GM18505 (cell line): ENCODE results near the gene FGF14.
A peak's percentile ranks its signal among the peaks of the same experiment; 100 is the strongest.
"Not testable (repeated sequence)": the region's sequence is repeated elsewhere in the genome, so short reads cannot be mapped to it uniquely, and the experiment has no call there.

Source experiments
- ATAC-seq: cut with Tn5 transposase; IDR thresholded peaks from one replicate; pipeline ENCODE4 v1.9.1; 2021; ENCODE audit not compliant: unreplicated experiment
- POLR2A ChIP-seq: IDR thresholded peaks from 4 replicates; pipeline ENCODE4 v1.6.1; 2011; ENCODE audit warnings: borderline replicate concordance; ENCODE audit not compliant: insufficient read depth, insufficient read length; ENCODE audit errors: extremely low read depth

Gene FGF14

DNA sequence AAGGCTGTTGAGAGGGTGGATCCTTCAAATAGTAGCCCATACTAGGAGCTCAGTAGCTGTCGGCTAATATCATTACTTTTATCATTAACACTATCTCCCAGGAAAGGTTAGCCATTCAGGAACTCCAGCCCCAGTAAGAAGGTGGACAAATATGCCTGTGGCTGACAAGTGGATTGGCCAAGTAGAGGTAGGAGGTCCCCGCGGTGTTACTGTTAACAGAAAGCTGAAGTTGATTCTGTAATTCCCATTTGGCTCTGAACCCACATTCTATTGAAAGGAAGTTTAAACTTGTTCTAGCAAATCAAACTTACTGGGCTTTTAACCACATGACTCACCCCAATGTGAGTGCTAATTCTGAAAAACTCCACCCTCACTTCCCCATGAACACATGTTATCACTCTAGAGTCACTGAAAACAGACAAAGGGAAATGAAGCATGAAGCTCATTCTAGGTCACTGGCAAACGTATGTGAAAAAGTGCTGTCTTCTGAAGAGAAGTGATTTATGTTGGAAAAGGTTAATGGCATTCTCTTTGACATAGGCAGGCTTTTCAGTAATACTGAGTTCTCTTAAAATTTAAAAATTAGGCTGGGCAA is 273.5 kb downstream of the FGF14 start:
- peak; percentile 95 for ATAC-seq
- no peak for TF ChIP-seq POLR2A

- ATAC-seq = no peak
- TF ChIP-seq POLR2A = no peak
Measured at GRCh38 chr13:102127153-102127552, 274.7 kb downstream of the FGF14 start.

- no peak for ATAC-seq
- TF ChIP-seq POLR2A = no peak
Measured at GRCh38 chr13:102122147-102122546, 279.7 kb downstream of the FGF14 start.

DNA sequence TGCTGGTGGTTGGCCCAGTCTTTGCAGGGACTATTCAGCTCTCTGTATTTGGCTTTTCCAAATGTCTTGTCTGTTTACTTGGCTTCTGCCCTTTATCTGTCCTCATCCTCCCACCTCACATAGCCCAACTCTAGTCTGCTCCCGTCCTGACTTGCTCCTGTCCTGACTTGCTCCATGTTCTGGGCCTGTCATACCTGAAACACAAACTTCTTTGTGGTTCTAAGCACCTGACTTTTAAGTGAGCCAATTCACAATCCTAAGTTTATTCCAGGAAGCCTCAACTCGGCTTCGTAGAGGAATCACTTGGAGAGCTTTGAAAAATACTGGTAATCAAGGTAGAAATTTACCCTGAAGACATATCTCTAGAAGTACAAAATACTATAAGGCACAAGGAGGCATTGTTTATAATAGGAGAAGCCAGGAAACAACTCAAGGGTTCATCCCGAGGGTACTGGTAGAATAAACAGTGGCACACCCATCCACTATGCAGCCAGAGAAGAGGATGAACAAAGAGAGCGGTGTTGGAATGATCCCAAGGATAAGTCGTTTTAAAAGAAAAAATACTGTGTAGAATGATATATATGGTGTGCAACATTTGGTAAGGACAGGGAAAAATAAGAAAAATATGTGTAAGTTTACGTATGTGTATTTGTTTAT is 284.5 kb downstream of the FGF14 start:
- TF ChIP-seq POLR2A = no peak

GRCh38 chr13:102103469-102103868 is 298.4 kb downstream of the FGF14 start:
- ATAC-seq = no peak
- no peak for TF ChIP-seq POLR2A

More for the DNA sequence above, 284.5 kb downstream of the FGF14 start:
- no peak for ATAC-seq

- no peak for TF ChIP-seq POLR2A
- ATAC-seq = no peak
Measured at GRCh38 chr13:102100234-102100633, 301.6 kb downstream of the FGF14 start.

GRCh38 chr13:102097708-102098107 is 304.1 kb downstream of the FGF14 start:
- no peak for ATAC-seq
- no peak for TF ChIP-seq POLR2A

DNA sequence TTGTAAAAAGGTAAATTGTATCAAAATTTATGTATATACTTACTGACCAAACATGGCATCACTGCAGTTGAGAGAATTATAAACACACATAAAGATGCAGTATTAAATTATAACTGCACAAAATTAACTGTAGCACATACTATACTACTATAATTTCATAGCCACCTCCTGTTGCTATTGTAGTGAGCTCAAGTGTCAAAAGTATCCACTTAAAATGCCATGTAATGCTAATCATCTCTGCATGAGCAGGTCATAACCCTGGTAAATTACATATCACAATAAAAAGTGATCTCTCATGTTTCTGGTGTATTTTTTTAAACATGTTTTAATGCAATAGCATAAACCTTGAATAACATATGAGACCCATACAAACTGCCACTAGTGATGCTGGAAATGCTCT is 308.6 kb downstream of the FGF14 start:
- ATAC-seq = not testable (repeated sequence)

GRCh38 chr13:102091231-102091630 is 310.6 kb downstream of the FGF14 start:
- TF ChIP-seq POLR2A = no peak
- no peak for ATAC-seq

DNA sequence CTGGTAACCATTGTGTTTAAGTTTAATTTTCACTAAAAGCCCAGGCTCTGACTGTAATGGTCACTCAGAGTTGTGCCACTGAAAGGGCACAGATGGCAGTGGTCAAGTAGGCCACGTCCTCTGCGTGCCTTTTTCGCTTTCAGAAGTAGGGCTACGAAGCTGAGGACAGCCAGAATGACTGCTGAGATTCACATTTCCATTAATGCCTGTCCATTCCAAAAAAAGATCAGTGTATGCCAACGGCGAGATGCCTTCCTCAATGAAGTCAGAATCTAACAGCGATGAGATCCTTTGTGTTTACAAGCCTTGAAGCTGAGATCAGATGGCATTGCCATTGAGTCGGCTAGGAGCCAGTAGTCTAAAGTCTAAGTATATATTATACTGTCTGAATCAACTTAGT is 311.3 kb downstream of the FGF14 start:
- no peak for ATAC-seq
- no peak for TF ChIP-seq POLR2A

- ATAC-seq = no peak
Measured at GRCh38 chr13:102089722-102090121, 312.1 kb downstream of the FGF14 start.

GRCh38 chr13:102089177-102089576 is 312.7 kb downstream of the FGF14 start:
- no peak for ATAC-seq
- TF ChIP-seq POLR2A = no peak

More at GRCh38 chr13:102089722-102090121, 312.1 kb downstream of the FGF14 start:
- no peak for TF ChIP-seq POLR2A

- TF ChIP-seq POLR2A = no peak
Measured at GRCh38 chr13:102073251-102073650, 328.6 kb downstream of the FGF14 start.

GRCh38 chr13:102071711-102072110 is 330.1 kb downstream of the FGF14 start:
- no peak for ATAC-seq
- no peak for TF ChIP-seq POLR2A

More at GRCh38 chr13:102073251-102073650, 328.6 kb downstream of the FGF14 start:
- ATAC-seq = no peak

DNA sequence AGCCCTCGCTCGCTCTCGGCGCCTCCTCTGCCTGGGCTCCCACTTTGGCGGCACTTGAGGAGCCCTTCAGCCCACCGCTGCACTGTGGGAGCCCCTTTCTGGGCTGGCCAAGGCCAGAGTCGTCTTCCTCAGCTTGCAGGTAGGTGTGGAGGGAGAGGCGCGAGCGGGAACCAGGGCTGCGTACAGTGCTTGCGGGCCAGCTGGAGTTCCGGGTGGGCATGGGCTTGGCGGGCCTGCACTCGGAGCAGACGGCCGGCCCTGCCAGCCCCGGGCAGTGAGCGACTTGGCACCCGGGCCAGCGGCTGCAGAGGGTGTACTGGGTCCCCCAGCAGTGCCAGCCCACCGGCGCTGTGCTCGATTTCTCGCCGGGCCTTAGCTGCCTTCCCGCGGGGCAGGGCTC is 333.5 kb downstream of the FGF14 start:
- not testable (repeated sequence) for ATAC-seq
